Measurements from ENCODE around the gene PSG1. TPM values are rescaled to one million over a fixed set of nuclear protein-coding genes. Genes with fewer than 3 reads are reported as not detected.
"Not testable (repeated sequence)": the region's sequence is repeated elsewhere in the genome, so short reads cannot be mapped to it uniquely, and the experiment has no call there.

PSG1 gene
- total and polyA plus RNA-seq, 5 donors from 2014 or later, result 0.96 TPM; not detected in 4

- not testable (repeated sequence) for H3K4me1 ChIP-seq (ENCODE audit: control insufficient read depth, insufficient read depth, low read length, poor library complexity, severe bottlenecking); H3K4me3 Mint-ChIP-seq; H3K9me3 Mint-ChIP-seq; H3K4me1 Mint-ChIP-seq; H3K27me3 ChIP-seq (ENCODE audit: control insufficient read depth, insufficient read depth, low read length); H3K4me3 ChIP-seq (ENCODE audit: low read depth, low read length); H3K9me3 ChIP-seq (ENCODE audit: control insufficient read depth in 2 of 2, low read length in 2 of 2); H3K27ac Mint-ChIP-seq; DNase-seq; H3K36me3 Mint-ChIP-seq; H3K27ac ChIP-seq (ENCODE audit: insufficient read depth, low read length, poor library complexity, severe bottlenecking); ATAC-seq (ENCODE audit: low read depth in 2 of 2); H3K36me3 ChIP-seq (ENCODE audit: control insufficient read depth, insufficient read depth, low read length)
- peaks cover 11% of the 10 kb centered on the region for H3K27me3 Mint-ChIP-seq
These were observed 47.4 kb downstream of the PSG1 start for GRCh38 chr19:42832023-42832680.

GRCh38 chr19:42831221-42832019, 48.1 kb downstream of the PSG1 start:
- Mint-ChIP-seq H3K27me3 (peaks cover 11% of the 10 kb centered on the region), H3K4me3 (no peak overlapping the region), H3K4me1 (no peaks in the 10 kb centered on the region), H3K36me3 (no peaks in the 10 kb centered on the region), H3K27ac (no peak overlapping the region), H3K9me3 (peaks cover 0 to 2% (median 0%) of the 10 kb centered on the region in 7 donors)
- Histone ChIP-seq H3K27me3 (ENCODE audit: control insufficient read depth, insufficient read depth, low read length) (no peaks in the 10 kb centered on the region), H3K27ac (ENCODE audit: insufficient read depth, low read length, poor library complexity, severe bottlenecking) (no peak overlapping the region), H3K4me3 (ENCODE audit: low read depth, low read length) (no peak overlapping the region), H3K36me3 (ENCODE audit: control insufficient read depth, insufficient read depth, low read length) (no peaks in the 10 kb centered on the region), H3K4me1 (ENCODE audit: control insufficient read depth, insufficient read depth, low read length, poor library complexity, severe bottlenecking) (no peaks in the 10 kb centered on the region), H3K9me3 (ENCODE audit: control insufficient read depth in 2 of 2, low read length in 2 of 2) (no peaks in the 10 kb centered on the region)
- DNase-seq (no peak), ATAC-seq (ENCODE audit: low read depth in 2 of 2) (no peak)

GRCh38 chr19:42821306-42821977, 58.1 kb downstream of the PSG1 start:
- H3K27ac Mint-ChIP-seq; H3K4me1 ChIP-seq (ENCODE audit: control insufficient read depth, insufficient read depth, low read length, poor library complexity, severe bottlenecking); H3K36me3 ChIP-seq (ENCODE audit: control insufficient read depth, insufficient read depth, low read length); DNase-seq; H3K4me3 Mint-ChIP-seq; H3K36me3 Mint-ChIP-seq; H3K9me3 Mint-ChIP-seq; H3K27ac ChIP-seq (ENCODE audit: insufficient read depth, low read length, poor library complexity, severe bottlenecking); ATAC-seq (ENCODE audit: low read depth in 2 of 2); H3K27me3 ChIP-seq (ENCODE audit: control insufficient read depth, insufficient read depth, low read length); H3K4me1 Mint-ChIP-seq; H3K9me3 ChIP-seq (ENCODE audit: control insufficient read depth in 2 of 2, low read length in 2 of 2); H3K27me3 Mint-ChIP-seq; H3K4me3 ChIP-seq (ENCODE audit: low read depth, low read length): not testable (repeated sequence)

GRCh38 chr19:42819960-42820650, 59.4 kb downstream of the PSG1 start:
- H3K9me3 Mint-ChIP-seq; ATAC-seq (ENCODE audit: low read depth in 2 of 2); H3K36me3 ChIP-seq (ENCODE audit: control insufficient read depth, insufficient read depth, low read length); H3K27me3 ChIP-seq (ENCODE audit: control insufficient read depth, insufficient read depth, low read length); H3K27ac ChIP-seq (ENCODE audit: insufficient read depth, low read length, poor library complexity, severe bottlenecking); H3K27ac Mint-ChIP-seq; H3K36me3 Mint-ChIP-seq; H3K4me1 Mint-ChIP-seq; H3K4me3 ChIP-seq (ENCODE audit: low read depth, low read length); H3K9me3 ChIP-seq (ENCODE audit: control insufficient read depth in 2 of 2, low read length in 2 of 2); H3K4me3 Mint-ChIP-seq; DNase-seq; H3K27me3 Mint-ChIP-seq; H3K4me1 ChIP-seq (ENCODE audit: control insufficient read depth, insufficient read depth, low read length, poor library complexity, severe bottlenecking): not testable (repeated sequence)

GRCh38 chr19:42816894-42817293, 62.6 kb downstream of the PSG1 start:
- Mint-ChIP-seq H3K27ac (no peak overlapping the region), H3K27me3 (peaks cover 6% of the 10 kb centered on the region)

More at GRCh38 chr19:42816894-42817293, 62.6 kb downstream of the PSG1 start:
- Mint-ChIP-seq H3K4me3 (no peak overlapping the region), H3K36me3 (no peaks in the 10 kb centered on the region), H3K9me3 (peaks cover 0 to 4% (median 0%) of the 10 kb centered on the region in 7 donors), H3K4me1 (no peaks in the 10 kb centered on the region)
- DNase-seq, result no peak
- Histone ChIP-seq H3K27me3 (ENCODE audit: control insufficient read depth, insufficient read depth, low read length) (no peaks in the 10 kb centered on the region), H3K4me3 (ENCODE audit: low read depth, low read length) (no peak overlapping the region), H3K27ac (ENCODE audit: insufficient read depth, low read length, poor library complexity, severe bottlenecking) (no peak overlapping the region), H3K9me3 (ENCODE audit: control insufficient read depth in 2 of 2, low read length in 2 of 2) (no peaks in the 10 kb centered on the region), H3K36me3 (ENCODE audit: control insufficient read depth, insufficient read depth, low read length) (no peaks in the 10 kb centered on the region), H3K4me1 (ENCODE audit: control insufficient read depth, insufficient read depth, low read length, poor library complexity, severe bottlenecking) (no peaks in the 10 kb centered on the region)
- ATAC-seq (ENCODE audit: low read depth in 2 of 2), result no peak

Other genes starting within 250 kb of the PSG1 start
- gene PSG3, start 139.2 kb downstream of the PSG1 start, total RNA-seq, result 0.42 TPM
- not detected for gene PSG3, start 139.2 kb downstream of the PSG1 start, polyA plus RNA-seq
- gene PSG8, start 114.0 kb downstream of the PSG1 start, total RNA-seq, result not detected
- gene PSG8, start 114.0 kb downstream of the PSG1 start, polyA plus RNA-seq, result not detected
- gene PSG6, start 38.2 kb upstream of the PSG1 start, total RNA-seq, result 0.37 TPM
- not detected for gene PSG6, start 38.2 kb upstream of the PSG1 start, polyA plus RNA-seq
- gene PSG7, start 57.5 kb upstream of the PSG1 start, total RNA-seq, result not detected
- not detected for gene PSG7, start 57.5 kb upstream of the PSG1 start, polyA plus RNA-seq
- gene PSG11, start 146.8 kb upstream of the PSG1 start, total RNA-seq, result not detected
- gene PSG11, start 146.8 kb upstream of the PSG1 start, polyA plus RNA-seq, result not detected
- 0.27 TPM for gene PSG2, start 203.0 kb upstream of the PSG1 start, total RNA-seq
- gene PSG2, start 203.0 kb upstream of the PSG1 start, polyA plus RNA-seq, result not detected

Data from CD4-positive, CD25-positive, alpha-beta regulatory T cell (primary cell).